ENCODE measurements around the gene S1PR3.

The S1PR3 gene

GRCh38 chr9:88968799-88969198 is 22.5 kb upstream of the S1PR3 start:
- no peak for TF ChIP-seq CTCF (IDR thresholded peaks at IDR 0.05; ENCODE audit: extremely low read depth, insufficient read depth, missing control alignments)
- DNase-seq (ENCODE audit: low spot score): no peak
- in situ Hi-C loops (cut with MboI; ENCODE audit: low pct_unique_long_range_greater_than_20kb, low sequenced_read_pairs, unreplicated experiment): no loop called here

- TF ChIP-seq CTCF (IDR thresholded peaks at IDR 0.05; ENCODE audit: extremely low read depth, insufficient read depth, missing control alignments): no peak
- DNase-seq (ENCODE audit: low spot score): no peak
- in situ Hi-C loops (cut with MboI; ENCODE audit: low pct_unique_long_range_greater_than_20kb, low sequenced_read_pairs, unreplicated experiment): no loop called here
Observed at GRCh38 chr9:88969646-88970373, 21.5 kb upstream of the S1PR3 start.

- TF ChIP-seq CTCF (IDR thresholded peaks at IDR 0.05; ENCODE audit: extremely low read depth, insufficient read depth, missing control alignments): no peak
- DNase-seq (ENCODE audit: low spot score): no peak
- in situ Hi-C loops (cut with MboI; ENCODE audit: low pct_unique_long_range_greater_than_20kb, low sequenced_read_pairs, unreplicated experiment): no loop called here
Observed at GRCh38 chr9:88971131-88971960, 19.9 kb upstream of the S1PR3 start.

GRCh38 chr9:88972401-88972800 is 18.9 kb upstream of the S1PR3 start:
- no peak for DNase-seq (ENCODE audit: low spot score)
- TF ChIP-seq CTCF (IDR thresholded peaks at IDR 0.05; ENCODE audit: extremely low read depth, insufficient read depth, missing control alignments): no peak
- in situ Hi-C loops (cut with MboI; ENCODE audit: low pct_unique_long_range_greater_than_20kb, low sequenced_read_pairs, unreplicated experiment): no loop called here

- in situ Hi-C loops (cut with MboI; ENCODE audit: low pct_unique_long_range_greater_than_20kb, low sequenced_read_pairs, unreplicated experiment): no loop called here
- TF ChIP-seq CTCF (IDR thresholded peaks at IDR 0.05; ENCODE audit: extremely low read depth, insufficient read depth, missing control alignments): no peak
- DNase-seq (ENCODE audit: low spot score): no peak
Observed at GRCh38 chr9:88973281-88974045, 17.8 kb upstream of the S1PR3 start.

GRCh38 chr9:88974641-88975040 is 16.6 kb upstream of the S1PR3 start:
- DNase-seq (ENCODE audit: low spot score): no peak
- TF ChIP-seq CTCF (IDR thresholded peaks at IDR 0.05; ENCODE audit: extremely low read depth, insufficient read depth, missing control alignments): no peak
- in situ Hi-C loops (cut with MboI; ENCODE audit: low pct_unique_long_range_greater_than_20kb, low sequenced_read_pairs, unreplicated experiment): no loop called here
